K562 (cell line): ENCODE data around the gene RPP14. TPM values are rescaled to one million over a fixed set of nuclear protein-coding genes. Genes with fewer than 3 reads are reported as not detected.

ENCODE experiments used
- ATF7 ChIP-seq: fragments of 450-650 bp; IDR thresholded peaks from 2 replicates; pipeline ENCODE4 v1.7.1; 2014; ENCODE audit warnings: mild to moderate bottlenecking, moderate library complexity
- BCOR ChIP-seq: fragments of 450-650 bp; IDR thresholded peaks from 2 replicates; pipeline ENCODE4 v1.6.1; 2016
- EP300 ChIP-seq: IDR thresholded peaks from 2 replicates; pipeline ENCODE4 v1.6.1; 2012; ENCODE audit warnings: low read length, improper control_type of control experiment
- FOSL1 ChIP-seq: fragments of 200-800 bp; sonication (Bioruptor generic); conservative IDR thresholded peaks from 2 replicates; pipeline ENCODE4 v1.6.1; 2016; ENCODE audit warnings: missing genetic modification characterization, missing compliant biosample characterization
- NCOA4 ChIP-seq: fragments of 450-650 bp; IDR thresholded peaks from 2 replicates; pipeline ENCODE4 v1.6.1; 2018; ENCODE audit warnings: mild to moderate bottlenecking; ENCODE audit not compliant: partially characterized antibody
- NR2C2 ChIP-seq, 2 experiments: fragments of 200-800 bp in 1 of 2; sonication (Bioruptor generic) in 1 of 2; sonication (generic) in 1 of 2; formaldehyde crosslinking in 1 of 2; IDR thresholded peaks; 2 replicates each; pipeline versions ENCODE4 v1.6.1 to v1.8.0; 2016 to 2022; ENCODE audit warnings: mild to moderate bottlenecking in 1 of 2, missing compliant biosample characterization in 1 of 2, missing genetic modification characterization in 1 of 2, missing genetic modification reagents in 1 of 2
- PHF20 ChIP-seq: fragments of 450-650 bp; IDR thresholded peaks from 2 replicates; pipeline ENCODE4 v1.6.1; 2018; ENCODE audit not compliant: partially characterized antibody
- SIN3B ChIP-seq: fragments of 450-650 bp; IDR thresholded peaks from 2 replicates; pipeline ENCODE4 v1.6.1; 2017; ENCODE audit warnings: low read depth, mild to moderate bottlenecking, moderate library complexity
- TCF7 ChIP-seq: sonication (generic); IDR thresholded peaks from 2 replicates; pipeline ENCODE4 v1.6.1; 2016; ENCODE audit warnings: antibody characterized with exemption, borderline replicate concordance
- ZBTB40 ChIP-seq, 2 experiments: fragments of 450-650 bp in 1 of 2; sonication (generic) in 1 of 2; formaldehyde crosslinking in 1 of 2; IDR thresholded peaks; 2 replicates each; pipeline versions ENCODE4 v1.7.1 to v1.9.0; 2016 to 2022; ENCODE audit warnings: inconsistent platforms in 1 of 2, mild to moderate bottlenecking in 1 of 2, missing genetic modification reagents in 1 of 2
- ZNF408 ChIP-seq: fragments of 250-450 bp; sonication (Bioruptor Pico); IDR thresholded peaks from 2 replicates; pipeline ENCODE4 v1.4.0; 2020; ENCODE audit warnings: low read depth, mild to moderate bottlenecking, moderate library complexity
- polyA plus RNA-seq, 8 experiments: library from polyadenylated mRNA; depleted of rRNA in 4 of 8; stranded (reverse) in 5 of 8; unstranded in 3 of 8; fragments of >200 nt; fragmentation: Nextera tagmentation in 2 of 8; fragmentation: Illumina TruSeq in 1 of 8; extraction: Ambion mirVana in 2 of 8; extraction: Trizol in 1 of 8; gene quantifications; 2 replicates each; pipeline versions ENCODE4 v1.2.1 to v1.2.3, GENCODE V29; 2011 to 2014; ENCODE audit warnings: inconsistent platforms in 1 of 8, missing spikeins in 1 of 8
- total RNA-seq, 7 experiments: library from RNA; depleted of rRNA in 6 of 7; stranded (reverse); fragments of >200 nt in 6 of 7; fragmentation: Illumina TruSeq in 2 of 7; extraction: Trizol in 2 of 7; gene quantifications; 2 replicates each; pipeline versions ENCODE4 v1.2.1 to v1.2.3, GENCODE V29; 2011 to 2021; ENCODE audit warnings: low replicate concordance in 1 of 7
- TF ChIP-seq, protein P1 (sequence below): fragments of 250-450 bp; sonication (Bioruptor Pico); IDR thresholded peaks from 2 replicates; pipeline ENCODE4 v1.4.0; 2020; ENCODE audit warnings: borderline replicate concordance
- TF ChIP-seq, protein P2 (sequence below): fragments of 200-400 bp; formaldehyde crosslinking; IDR thresholded peaks from 2 replicates; pipeline ENCODE4 v1.6.1; 2017; ENCODE audit warnings: mild to moderate bottlenecking, low read depth, low read length, moderate library complexity

The RPP14 gene
- total and polyA plus RNA-seq, 9 of the 15 experiments (the other 6 are each of a cell fraction or from before 2014, with no cell fraction given), result 13.5 to 20.8 (median 15.4) TPM

- TF ChIP-seq SIN3B, result peak; percentile 74; the same call in 1 of the 2 replicates
- TF ChIP-seq TCF7, result 0 out of 2 replicates have a peak, but pooled peaks have one; percentile 17
- TF ChIP-seq PHF20, result peak; percentile 98
- TF ChIP-seq, protein P1, sequence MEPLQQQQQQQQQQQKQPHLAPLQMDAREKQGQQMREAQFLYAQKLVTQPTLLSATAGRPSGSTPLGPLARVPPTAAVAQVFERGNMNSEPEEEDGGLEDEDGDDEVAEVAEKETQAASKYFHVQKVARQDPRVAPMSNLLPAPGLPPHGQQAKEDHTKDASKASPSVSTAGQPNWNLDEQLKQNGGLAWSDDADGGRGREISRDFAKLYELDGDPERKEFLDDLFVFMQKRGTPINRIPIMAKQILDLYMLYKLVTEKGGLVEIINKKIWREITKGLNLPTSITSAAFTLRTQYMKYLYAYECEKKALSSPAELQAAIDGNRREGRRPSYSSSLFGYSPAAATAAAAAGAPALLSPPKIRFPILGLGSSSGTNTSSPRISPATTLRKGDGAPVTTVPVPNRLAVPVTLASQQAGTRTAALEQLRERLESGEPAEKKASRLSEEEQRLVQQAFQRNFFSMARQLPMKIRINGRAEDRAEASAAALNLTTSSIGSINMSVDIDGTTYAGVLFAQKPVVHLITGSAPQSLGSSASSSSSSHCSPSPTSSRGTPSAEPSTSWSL, result no peak
- peak; percentile 98; the same call in 1 of the 2 replicates for TF ChIP-seq ZNF408
- TF ChIP-seq FOSL1 (tag), result peak; percentile 52
- TF ChIP-seq, protein P2, sequence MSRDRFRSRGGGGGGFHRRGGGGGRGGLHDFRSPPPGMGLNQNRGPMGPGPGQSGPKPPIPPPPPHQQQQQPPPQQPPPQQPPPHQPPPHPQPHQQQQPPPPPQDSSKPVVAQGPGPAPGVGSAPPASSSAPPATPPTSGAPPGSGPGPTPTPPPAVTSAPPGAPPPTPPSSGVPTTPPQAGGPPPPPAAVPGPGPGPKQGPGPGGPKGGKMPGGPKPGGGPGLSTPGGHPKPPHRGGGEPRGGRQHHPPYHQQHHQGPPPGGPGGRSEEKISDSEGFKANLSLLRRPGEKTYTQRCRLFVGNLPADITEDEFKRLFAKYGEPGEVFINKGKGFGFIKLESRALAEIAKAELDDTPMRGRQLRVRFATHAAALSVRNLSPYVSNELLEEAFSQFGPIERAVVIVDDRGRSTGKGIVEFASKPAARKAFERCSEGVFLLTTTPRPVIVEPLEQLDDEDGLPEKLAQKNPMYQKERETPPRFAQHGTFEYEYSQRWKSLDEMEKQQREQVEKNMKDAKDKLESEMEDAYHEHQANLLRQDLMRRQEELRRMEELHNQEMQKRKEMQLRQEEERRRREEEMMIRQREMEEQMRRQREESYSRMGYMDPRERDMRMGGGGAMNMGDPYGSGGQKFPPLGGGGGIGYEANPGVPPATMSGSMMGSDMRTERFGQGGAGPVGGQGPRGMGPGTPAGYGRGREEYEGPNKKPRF, result no peak
- TF ChIP-seq ZBTB40 (IDR thresholded peaks at IDR 0.05), result peak; percentile 89
- TF ChIP-seq ZBTB40 (CRISPR knock-in tag; IDR thresholded peaks at IDR 0.05), result no peak
- peak; percentile 70 for TF ChIP-seq BCOR
- TF ChIP-seq EP300, result peak; percentile 28; the same call in 1 of the 2 replicates
- 0 out of 2 replicates have a peak, but pooled peaks have one; percentile 41 for TF ChIP-seq NR2C2 (CRISPR knock-in tag; IDR thresholded peaks at IDR 0.05)
- TF ChIP-seq NR2C2 (tag; IDR thresholded peaks at IDR 0.05), result peak; percentile 81
- TF ChIP-seq ATF7, result peak; percentile 99
- no peak for TF ChIP-seq NCOA4
Observed at GRCh38 chr3:58305882-58306711, at the start of gene RPP14, which contains the start of gene HTD2 (continued).
